Activated CD4-positive, alpha-beta T cell treated with anti-CD3 and anti-CD28 coated beads, Interleukin-2, amount 50 U/mL, for 1 hour (primary cell): ENCODE measurements around the gene QPCT.
"Not testable (repeated sequence)": the region's sequence is repeated elsewhere in the genome, so short reads cannot be mapped to it uniquely, and the experiment has no call there.

Source experiments
- DNase-seq: peaks from one replicate; pipeline ENCODE4 v3.0.0-alpha.2; 2020

The QPCT gene

DNA sequence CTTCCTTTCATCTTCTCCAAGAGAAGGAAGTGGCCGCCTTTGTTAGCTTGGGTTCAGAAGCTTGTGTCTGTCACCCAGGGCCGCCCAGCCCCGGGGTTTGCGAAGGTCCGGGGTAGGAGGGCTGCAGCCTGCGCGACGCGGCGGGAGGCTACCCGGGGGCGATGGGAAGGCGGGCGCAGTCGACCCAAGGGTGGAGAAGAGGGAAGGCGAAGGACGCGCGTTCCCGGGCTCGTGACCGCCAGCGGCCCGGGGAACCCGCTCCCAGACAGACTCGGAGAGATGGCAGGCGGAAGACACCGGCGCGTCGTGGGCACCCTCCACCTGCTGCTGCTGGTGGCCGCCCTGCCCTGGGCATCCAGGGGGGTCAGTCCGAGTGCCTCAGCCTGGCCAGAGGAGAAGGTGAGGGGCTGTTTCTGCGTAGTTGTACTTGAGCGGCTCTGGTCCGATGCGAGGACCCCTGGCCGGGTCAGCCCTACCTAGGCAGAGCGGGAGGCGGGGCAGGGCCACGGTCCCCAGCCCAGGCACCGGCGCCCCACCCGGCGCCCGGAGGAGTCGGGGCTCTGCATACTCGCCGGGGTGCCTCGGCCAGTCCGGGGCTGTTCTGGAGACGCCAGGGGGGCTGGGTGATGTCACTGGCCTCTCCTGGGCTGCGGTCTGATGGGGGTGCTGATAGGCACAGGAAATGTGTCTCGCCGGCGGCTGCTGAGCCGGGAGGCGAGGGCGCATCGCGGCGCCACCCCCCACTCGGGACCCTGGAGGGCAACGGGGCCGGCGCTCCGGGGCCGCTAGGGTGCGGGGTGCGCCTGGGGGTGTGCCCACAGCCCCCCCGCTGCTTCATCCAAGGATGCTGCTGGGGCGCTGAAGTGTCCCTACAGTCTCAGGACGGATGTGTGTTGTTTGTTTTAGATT lies at the start of gene QPCT:
Gene QPCT (plus strand): TSS at position 178 of the 909 bp plus-strand sequence. CDS start 102 bp downstream, at position 280.
- DNase-seq, result peak; percentile 62

DNA sequence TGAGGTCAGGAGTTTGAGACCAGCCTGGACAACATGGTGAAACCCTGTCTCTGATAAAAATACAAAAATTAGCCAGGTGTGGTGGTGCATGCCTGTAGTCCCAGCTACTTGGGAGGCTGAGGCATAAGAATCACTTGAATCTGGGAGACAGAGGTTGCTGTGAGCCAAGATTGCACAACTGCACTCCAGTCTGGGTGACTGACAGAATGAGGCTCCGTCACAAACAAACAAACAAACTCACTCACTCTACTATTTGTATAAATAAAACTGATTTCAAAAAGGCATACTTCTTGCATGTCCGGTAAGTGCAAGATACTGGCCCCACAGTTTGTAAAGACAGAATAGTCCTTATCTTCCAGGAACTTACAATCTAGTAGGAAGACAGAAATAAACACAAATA lies 49.6 kb upstream of the QPCT start:
- DNase-seq, result not testable (repeated sequence)

DNA sequence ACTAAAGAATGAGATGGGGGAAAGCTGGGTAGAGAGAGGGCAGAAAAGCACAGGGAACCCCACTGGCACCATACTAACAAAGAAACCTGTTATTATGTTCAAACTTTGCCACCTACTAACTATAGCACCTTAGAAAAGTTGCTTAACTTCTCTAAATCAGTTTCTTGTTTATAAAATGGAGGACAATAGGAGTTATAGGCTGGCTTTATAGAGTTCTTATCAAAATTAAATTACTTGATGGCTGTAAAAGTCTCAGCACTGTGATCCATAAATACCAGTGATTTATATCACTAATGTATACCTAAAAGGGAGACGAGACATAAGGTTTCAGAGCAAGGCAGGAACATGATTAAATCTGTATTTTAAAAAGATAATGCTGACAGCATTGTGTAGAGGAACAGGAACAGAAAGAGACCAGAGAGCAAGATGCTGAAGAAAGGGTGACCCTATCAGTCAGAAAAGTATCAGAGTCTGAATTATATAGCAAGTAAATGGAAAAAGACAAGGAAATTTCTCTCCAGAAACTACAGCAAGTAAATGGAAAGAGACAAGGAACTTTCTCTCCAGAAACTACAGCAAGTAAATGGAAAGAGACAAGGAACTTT lies 48.9 kb upstream of the QPCT start:
- no peak for DNase-seq

DNA sequence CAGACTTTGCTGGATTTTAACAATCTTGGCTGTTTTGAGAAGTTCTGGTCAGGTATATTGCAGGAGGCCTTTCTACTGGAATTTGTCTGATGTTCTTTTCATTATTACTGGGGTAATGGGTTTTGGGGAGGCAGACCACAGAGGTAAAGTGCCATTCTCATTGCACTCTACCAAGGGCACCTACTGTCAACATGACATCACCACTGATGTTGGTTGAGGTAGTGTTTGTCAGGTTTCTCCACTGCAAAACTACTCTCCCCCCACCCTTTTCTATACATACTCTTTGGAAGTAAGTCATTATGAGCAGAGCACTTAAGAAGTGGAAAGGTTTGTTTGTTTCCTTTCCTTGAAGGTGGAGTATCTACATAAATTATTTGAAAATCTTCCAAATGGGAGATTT lies 46.8 kb upstream of the QPCT start:
- no peak for DNase-seq

DNA sequence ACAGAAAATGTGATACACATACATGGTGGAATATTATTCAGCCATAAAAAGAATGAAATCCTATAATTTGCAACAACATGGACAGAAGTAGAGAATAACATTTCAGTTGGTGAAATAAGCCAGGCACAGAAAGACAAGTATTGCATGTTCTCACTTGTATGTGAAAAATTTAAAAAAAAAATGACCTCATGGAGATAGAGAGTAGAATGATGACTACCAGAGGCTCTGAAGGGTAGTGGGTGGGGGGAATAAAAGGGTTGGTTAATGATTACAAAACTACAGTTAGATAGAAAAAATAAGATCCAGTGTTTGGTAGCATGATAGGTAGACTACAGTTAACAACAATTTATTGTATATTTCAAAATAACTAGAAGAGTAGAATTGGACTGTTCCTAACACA lies 44.3 kb upstream of the QPCT start:
- DNase-seq, result no peak

DNA sequence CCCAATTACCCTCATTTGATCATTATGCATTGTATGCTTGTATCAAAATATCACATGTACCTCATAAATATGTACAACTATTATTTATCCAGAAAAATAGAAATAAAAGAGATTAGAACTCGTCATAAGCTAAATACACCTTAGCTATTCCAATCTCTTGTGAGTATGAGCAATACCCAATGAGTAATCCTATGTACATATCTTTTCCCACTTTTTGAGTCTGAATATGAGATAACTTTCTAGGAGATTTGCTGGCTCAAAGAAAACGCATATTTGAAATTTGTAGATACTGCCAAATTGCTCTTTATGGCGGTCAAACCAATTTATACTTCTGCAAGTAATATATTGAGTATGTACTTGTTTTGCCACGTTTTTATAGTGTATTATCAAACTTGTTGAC lies 43.9 kb upstream of the QPCT start:
- DNase-seq, result no peak

DNA sequence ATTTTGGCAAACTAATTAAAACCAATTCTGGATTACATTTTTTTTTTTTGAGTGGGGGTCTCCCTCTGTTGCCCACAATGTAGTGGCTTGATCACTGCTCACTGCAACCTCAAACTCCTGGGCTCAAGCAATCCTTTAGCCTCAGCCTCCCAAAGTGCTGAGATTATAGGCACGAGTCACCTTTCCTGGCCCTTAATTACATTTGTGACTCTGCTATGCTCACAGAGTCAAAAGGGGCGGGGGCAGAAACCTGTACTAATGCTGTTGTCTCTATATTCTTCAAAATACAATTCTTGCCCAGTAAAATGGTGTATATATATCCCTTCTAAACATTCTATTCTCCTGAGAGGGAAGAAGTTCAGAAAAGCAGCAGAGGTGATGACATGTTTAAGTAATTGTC lies 43.0 kb upstream of the QPCT start:
- no peak for DNase-seq

DNA sequence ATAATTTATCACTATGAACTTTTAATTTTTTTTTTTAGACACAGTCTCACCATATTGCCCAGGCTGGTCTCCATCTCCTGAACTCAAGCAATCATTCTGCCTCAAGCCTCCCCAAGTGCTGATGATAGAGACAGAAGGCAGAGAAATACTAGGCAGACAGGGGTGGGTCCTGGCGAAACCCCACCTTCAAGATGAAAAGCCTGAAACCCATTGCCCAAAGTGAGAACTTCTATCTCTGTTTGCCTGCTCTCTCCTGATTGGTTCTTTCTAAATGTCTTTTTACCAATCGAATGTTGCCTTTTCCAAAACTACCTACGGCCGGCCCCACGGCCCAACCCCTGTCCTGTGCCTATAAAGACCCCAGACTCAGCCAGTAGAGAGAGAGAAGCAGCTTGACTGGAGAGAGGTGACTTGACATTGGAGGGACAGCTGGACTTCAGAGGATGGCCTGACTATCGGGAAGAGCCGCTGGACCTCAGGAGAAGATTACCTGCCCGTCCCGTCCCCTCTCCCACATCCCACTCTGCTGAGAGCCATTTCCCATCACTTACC lies 41.7 kb upstream of the QPCT start:
- DNase-seq, result no peak

DNA sequence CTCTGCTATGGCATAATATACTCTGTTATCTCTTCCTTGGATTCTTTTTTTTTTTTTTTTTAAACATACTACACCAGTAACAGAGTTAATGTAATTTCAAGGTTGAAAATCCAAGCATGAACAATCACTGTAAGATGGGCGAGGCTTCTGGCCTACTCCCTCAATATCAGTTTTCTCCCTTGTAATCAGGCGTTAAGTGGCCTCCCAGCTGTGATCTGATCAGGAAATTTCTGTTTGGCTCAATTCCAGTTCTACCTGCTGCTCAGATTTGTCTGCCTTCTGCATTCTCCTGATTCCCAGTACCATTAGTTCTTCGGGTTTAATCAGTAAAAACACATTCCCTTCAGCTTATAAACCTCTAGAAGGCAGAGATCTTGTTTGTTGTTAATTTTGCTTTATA lies 38.4 kb upstream of the QPCT start:
- no peak for DNase-seq

DNA sequence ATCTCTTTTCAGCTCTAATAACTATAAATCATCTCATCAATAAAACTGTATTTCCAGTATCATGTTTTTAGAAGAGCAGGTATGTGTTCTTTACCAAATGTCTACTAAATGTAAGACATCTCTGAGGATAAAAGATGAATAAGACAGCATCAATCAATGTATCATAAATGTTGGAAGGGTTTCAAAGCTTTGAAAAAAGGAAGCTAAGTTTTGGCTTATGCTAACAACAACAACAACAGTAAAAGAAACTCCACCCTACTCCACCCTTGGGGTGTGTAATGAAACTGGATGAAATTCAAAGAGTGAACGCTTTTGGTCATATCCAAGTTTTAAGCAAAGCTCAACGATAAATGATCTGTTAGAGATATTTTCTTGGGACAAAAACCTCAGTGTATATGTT lies 36.9 kb upstream of the QPCT start:
- no peak for DNase-seq

DNA sequence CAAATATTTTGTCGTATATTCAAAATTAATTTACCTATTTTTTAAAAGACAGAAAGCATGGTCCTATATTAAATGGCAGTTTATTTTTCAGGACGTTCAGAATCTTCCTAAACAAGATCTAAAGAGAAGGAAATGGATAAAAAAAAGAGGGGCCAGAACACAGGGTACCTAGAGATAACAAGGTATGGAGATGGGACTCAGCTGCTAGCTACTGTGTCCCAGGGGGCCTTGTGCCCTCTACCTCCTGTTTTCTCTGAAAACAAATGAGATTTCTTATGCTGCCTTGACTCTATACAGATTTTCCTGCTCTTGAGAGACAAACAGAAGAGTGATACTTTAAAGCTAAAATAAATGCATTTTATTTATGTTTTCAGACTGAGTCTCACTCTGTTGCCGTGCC lies 29.1 kb upstream of the QPCT start:
- DNase-seq, result no peak

DNA sequence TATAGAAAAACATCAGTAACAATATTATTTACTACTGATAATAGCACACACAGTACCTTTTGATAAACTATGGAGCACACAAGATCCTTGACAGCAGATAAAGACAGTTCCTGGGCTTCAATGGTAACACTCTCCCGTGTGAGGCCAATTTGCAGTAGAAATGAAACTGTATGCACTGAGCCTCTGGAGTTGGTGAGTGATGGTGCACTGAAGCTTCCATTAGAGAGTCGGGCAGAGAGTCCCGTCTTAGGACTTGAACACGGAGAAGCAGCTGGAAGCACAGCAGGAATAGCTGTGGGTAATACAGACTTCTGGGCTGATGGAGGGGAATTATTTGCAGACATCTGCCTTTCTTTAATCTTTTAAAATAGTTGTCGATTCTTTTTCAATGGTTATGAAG lies 28.2 kb upstream of the QPCT start:
- no peak for DNase-seq

DNA sequence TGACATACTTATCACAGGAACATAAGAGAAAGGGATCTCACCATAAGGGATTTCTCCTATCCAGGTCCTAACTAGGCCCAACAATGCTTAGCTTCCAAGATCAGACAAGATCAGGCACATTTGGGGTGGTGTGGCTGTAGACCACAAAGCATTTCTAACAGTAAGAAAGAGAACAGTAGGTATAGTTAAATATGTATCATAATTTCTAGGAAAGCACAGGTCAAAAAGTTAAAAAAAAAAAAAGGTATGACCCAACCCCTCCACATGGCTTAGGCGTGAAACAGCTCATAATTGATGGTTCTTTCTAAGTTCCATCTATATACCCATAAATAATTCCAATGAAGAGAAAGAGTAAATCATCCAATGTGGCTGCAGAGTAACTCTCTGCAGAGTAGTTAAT lies 26.7 kb upstream of the QPCT start:
- no peak for DNase-seq

DNA sequence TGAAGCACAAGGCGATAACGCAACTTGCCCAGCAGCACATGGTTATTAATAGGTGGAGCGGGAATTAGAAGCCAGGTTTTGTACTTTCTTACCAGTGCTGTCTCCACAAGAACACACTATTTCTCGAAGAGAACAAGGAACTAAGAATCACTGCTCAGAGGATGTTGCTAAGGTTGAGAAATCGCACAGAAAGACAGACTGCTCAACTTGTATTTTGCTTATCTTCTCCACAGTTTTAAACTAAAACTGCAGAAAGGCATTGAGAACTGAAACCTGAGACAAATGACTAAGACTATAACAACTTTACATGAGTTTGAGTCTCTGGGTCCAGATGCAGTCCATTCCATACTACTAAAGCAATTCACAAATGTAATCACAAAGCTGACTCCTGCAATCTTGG lies 26.0 kb upstream of the QPCT start:
- DNase-seq, result no peak

DNA sequence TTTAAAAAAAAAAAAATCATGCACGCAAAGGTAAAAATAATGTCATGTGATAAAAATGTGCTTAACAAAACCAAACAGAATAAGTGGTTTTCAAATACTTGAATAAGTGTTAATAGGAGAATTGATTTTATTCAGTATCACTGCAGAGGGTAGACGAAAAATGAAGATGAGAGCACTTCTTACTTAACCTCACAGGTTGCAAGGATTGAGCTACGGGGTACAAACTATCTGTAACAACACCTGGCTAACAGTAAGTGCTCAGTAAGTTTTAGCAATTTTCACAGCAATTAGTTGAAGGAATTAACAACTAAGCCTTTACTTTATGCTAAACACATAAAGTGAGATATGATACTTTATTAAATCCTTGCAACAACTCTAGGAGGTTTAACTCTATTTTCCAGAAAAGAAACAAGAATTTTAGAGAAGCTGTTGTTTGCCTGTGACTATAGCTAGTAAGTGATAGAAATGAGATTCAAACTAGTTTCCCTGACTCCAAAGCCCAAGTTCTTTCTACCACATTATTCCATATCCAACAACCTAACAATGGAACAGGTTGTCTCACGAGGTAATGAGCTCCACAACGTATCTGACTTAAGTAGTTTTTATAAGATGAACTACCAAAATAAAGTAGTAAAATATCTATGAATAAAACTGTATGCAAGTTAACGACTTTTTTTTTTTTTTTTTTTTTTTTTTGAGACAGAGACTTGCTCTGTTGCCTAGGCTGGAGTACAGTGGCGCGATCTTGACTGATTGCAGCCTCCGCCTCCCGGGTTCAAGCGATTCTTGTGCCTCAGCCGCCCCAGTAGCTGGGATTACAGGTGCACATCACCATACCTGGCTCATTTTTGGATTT lies 24.4 kb upstream of the QPCT start:
- DNase-seq, result no peak

DNA sequence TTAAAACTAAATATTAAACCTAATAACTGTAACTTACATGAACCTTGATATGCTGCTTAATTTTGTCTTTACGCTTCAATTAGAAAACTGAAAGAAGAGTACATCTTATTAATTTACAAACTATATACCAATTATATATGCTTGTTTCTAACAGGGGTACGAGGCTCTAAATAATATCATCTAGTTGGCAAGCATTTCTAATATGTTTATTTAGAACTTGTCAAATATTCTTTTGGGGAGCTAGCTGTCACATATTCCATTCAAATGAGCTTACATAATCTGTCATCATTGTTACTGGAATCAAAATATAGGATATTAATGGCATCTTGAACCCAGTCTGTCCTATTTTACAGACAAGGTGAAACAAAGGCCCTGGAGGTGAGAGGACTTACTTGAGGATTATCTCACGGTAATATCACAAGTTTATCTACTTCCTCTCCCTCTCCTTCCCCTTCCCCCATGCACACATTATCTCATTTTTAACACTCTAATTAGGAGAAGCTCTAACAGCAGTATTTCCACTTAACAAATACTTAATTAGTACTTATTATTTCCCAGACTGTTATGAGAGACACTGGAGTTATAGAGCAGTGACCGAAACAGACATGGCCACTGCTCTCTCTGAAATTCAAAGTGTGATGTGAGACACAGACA lies 23.3 kb upstream of the QPCT start:
- no peak for DNase-seq

DNA sequence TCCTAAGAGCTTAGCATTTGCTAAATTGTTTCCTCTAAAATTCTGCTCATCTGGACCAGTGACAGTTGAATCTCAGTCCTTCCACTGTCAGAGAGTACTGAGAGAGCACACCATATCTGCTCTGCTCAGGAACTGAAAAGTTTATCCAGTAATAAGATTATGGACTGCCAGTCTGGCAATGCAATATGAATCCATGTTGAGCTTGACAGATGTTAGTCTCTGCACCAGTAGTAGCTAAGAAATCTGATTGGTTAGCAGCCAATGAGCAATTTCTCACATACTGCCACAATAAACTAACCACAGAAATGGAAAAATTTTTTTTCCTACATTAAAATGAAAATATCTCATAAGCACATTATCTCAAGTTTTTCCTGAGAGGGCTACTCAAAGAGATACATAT lies 22.1 kb upstream of the QPCT start:
- no peak for DNase-seq

DNA sequence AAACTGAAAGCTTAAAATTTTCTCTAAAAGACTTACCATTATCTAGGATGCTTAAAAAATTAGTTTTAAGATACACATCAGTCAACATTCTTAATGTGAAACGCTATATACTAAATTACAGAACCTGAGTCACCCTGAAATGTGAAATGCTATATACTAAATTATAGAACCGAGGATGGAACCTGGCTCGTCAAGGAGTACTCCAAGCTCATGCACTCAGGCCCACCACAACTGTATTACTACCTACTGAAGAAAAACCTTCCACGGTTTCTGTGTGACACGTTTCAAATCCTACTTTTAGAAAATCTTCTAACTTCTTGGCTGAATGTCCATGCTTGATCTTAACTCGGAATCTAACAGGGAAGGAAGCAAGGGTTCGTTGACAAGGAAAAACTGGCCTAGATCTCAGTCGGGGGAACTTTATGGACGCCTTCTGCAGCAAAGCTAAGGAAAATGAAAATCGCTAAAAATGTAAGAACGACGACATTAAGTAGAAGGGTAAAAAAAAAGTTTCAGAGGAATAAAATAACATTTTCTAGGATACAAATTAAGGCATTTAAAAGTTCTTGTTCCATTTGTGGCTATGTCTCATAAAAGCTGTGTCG lies 21.2 kb upstream of the QPCT start:
- DNase-seq, result no peak

DNA sequence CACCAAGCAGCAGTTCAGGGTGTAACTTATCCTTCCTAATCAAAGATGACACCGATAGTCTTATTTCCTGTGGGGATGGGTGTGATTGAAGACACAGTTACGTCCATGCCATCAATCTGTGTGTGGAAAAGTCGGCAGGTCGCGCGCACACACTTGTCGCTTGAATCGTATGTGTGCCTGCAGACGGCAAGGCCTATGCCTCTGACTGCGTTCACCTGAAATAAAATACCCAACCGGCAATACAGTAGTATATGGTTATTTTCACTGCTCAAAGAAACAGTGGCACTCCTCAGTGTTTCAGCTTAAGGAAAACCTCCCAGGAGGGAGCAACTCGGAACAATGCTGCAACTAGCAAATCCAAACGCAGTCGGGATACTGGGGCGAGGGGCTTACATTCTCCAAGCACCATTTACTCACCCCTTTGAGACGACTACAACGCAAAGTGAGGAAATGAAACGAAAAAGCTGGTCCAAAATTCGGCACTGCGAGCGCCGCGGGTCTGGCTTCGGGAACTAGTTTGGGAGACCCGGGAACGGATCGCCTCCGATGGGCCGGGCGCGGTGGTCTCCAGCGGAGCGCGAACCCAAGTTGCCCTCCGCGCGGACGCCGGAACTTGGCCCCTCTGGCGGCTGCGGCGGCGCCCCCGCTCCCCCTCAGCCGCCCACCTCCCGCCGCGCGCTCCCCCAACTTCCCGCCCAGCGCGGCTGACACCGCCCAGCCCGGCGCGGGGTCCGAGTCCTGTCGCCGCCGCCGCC lies 20.5 kb upstream of the QPCT start:
- peak; percentile 47 for DNase-seq

DNA sequence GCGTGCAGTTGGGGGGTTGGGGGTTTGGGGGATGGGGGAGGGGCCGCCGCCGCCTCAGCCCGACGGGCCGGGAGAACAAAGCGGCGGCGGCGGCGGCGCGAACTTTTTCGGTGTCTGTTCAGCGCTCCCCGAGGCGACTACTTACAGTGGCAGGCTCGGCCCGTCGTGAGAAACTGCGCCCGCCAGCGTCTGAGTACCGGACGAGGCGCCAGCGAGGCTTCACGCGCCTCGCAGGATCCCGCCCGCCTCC lies 20.0 kb upstream of the QPCT start:
- DNase-seq, result peak; percentile 70

DNA sequence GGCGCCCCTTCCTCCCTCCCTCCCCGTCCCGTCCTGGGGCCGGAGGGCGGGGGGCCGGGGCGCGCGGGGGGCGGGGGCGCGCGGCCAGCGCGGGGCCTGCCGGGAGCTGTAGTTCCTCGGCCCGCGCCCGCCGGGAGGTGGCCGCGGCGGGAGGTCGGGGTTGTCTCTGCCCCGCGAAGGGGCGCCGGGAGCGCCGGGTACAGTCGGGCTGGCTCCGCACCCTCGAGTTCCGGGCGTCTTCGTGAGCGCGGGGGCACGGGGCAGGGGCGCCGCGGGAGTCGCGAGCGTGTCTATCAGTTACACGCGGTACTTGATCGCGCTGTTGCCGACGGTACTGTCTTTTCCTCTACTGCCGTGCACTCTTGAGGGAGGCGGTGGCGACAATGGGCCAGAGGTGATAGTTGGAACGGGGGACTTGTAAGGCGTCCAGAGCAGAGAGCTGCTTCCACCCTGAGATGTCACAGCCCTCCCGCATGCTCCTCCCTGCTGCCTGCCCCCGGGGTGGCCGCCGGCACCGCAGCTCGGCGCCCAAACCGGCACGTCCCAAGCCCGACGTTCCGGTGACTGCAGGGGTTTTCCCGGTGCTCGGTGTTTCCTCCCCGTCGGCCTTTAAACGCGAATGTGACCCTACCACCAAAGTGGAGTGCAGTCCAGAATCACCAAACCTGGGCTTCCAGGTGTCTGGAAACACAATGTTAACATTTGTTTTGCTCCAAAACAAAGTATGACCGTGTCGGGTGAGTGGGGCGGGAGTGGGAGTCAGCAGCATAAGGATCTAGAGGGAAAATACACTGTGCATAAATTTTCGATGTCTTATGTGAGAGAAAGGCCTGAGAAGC lies 19.4 kb upstream of the QPCT start, which contains the start of gene PRKD3:
Gene PRKD3 (minus strand): TSS at position 48 of the 839 bp plus-strand sequence. CDS start 8,309 bp downstream, outside the sequence.
- no peak for DNase-seq
